Psoas muscle (tissue), 8 donors: ENCODE measurements around the gene GPRIN3. TPM values are rescaled to one million over a fixed set of nuclear protein-coding genes. Genes with fewer than 3 reads are reported as not detected.

Experiments used
- ATAC-seq, 4 donors: fragments of 200-7000 bp; cut with Tn5 transposase; one replicate each; pipeline ENCODE4 v1.9.1; 2020; ENCODE audit warnings: moderate library complexity in 3 of 4, mild to moderate bottlenecking in 2 of 4
- DNase-seq, 2 donors: peaks; one replicate each; pipeline ENCODE4 v3.0.0-alpha.2; 2020
- H3K27ac ChIP-seq: fragments of 200-600 bp; one replicate; pipeline ENCODE4 v1.8.0; 2022
- H3K27me3 ChIP-seq, 3 donors: fragments of 200-600 bp in 1 of 3; one replicate each; pipeline versions ENCODE4 v1.6.1 to v1.8.0; 2013 to 2022; ENCODE audit warnings: low read length in 2 of 3, mild to moderate bottlenecking in 2 of 3, moderate library complexity in 1 of 3; ENCODE audit not compliant: insufficient read depth in 3 of 3
- H3K36me3 ChIP-seq, 2 donors: fragments of 200-600 bp in 1 of 2; one replicate each; pipeline versions ENCODE4 v1.6.1 to v1.8.0; 2013 to 2022; ENCODE audit warnings: low read depth in 1 of 2, mild to moderate bottlenecking in 1 of 2, moderate library complexity in 1 of 2; ENCODE audit not compliant: insufficient read depth in 1 of 2
- H3K4me1 ChIP-seq: fragments of 200-600 bp; one replicate; pipeline ENCODE4 v1.8.0; 2022
- H3K4me3 ChIP-seq: fragments of 200-600 bp; one replicate; pipeline ENCODE4 v1.8.0; 2022; ENCODE audit warnings: mild to moderate bottlenecking
- H3K9me3 ChIP-seq: fragments of 200-600 bp; one replicate; pipeline ENCODE4 v1.8.0; 2022
- WGBS, 3 donors: extraction: QIAGEN DNeasy Blood & Tissue Kit; methylation state at CpG; one replicate each; pipeline versions ENCODE4 v1.1.6 to v1.1.7; 2013; 5-methylcytosine and 5-hydroxymethylcytosine counted together
- intact Hi-C, 2 donors: fragments of 100-400 bp; cut with DNase I; formaldehyde crosslinking; loops; one replicate each; pipeline versions ENCODE4 v1.11.0 to v1.14.2; 2022
- polyA plus RNA-seq, 3 donors: library from polyadenylated mRNA; stranded (reverse); fragments of 200-250 nt; gene quantifications; one replicate each; pipeline ENCODE4 v1.2.3, GENCODE V29; 2013
- total RNA-seq, 4 donors: library from RNA; stranded (reverse); fragmentation: NEBNext Ultra II Directional in 2 of 4; extraction: Animal tissue kit (Norgen Biotek cat#: 25700) in 2 of 4; gene quantifications; one replicate each; pipeline versions ENCODE4 v1.2.1 to v1.2.4, GENCODE V29; 2021 to 2023
- TF ChIP-seq, protein P1 (sequence below): fragments of 200-600 bp; IDR thresholded peaks from one replicate; pipeline ENCODE4 v1.8.0; 2022; ENCODE audit warnings: antibody characterized with exemption
- donor health status: healthy with polysubstance abuse.
- donor health status: DM: no; HTN: no; CAD: no; lungs with moderate emphysema.
- donor health status: Bipolar disorder and iron deficiency.
- donor health status: healthy.
- donor health status: DM: yes; HTN: yes; CAD: no.
- donor health status: DM: no; HTN: no; CAD: no.
- donor health status: DM: no; HTN: no; CAD: no.
- donor health status: DM: yes; HTN: yes; CAD: no.

The GPRIN3 gene
- total and polyA plus RNA-seq, 7 donors, result 0.30 to 3.0 (median 1.2) TPM

DNA sequence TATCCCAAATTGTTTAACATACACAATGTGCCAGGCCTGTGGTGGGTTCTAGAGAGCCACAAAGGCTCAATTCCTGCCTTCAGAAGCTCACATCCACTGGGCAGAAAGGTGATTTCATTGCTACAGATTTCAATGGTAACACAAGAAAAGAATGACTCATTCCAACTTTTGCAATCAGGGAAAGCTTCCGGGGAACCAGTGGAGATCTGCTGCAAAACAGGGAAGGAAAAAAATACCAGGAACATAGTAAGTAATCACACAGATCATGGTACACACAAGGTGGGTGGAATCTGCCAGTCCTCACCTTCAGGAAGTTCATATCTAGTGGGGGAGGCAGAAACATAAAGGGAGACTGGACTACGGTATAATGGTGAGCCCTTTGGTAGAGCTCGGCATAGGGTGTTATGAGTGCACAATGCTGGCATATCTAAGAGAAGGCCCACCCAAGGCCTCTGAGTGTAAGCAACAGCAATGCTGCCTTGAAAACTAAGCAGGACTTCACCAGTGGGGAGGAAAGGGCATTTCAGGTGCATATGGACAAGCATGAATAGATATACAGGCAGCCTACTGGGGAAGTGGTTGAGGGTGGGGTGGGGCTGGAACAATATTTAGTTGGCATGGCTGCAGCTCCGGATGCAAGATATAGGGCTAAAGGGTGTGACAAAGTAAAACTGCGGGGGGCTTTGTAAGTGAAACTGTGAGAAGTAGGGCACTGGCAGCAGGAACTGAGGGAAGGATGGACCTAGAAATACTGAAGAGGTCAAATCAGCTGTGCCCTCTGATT, 24.2 kb downstream of the GPRIN3 start:
- intact Hi-C loops, result no loop called here
- Histone ChIP-seq H3K9me3 (no peaks in the 10 kb centered on the region), H3K4me1 (no peaks in the 10 kb centered on the region), H3K36me3 (no peaks in the 10 kb centered on the region), H3K4me3 (no peak overlapping the region), H3K27me3 (no peaks in the 10 kb centered on the region), H3K27ac (no peak overlapping the region)
- TF ChIP-seq, protein P1, sequence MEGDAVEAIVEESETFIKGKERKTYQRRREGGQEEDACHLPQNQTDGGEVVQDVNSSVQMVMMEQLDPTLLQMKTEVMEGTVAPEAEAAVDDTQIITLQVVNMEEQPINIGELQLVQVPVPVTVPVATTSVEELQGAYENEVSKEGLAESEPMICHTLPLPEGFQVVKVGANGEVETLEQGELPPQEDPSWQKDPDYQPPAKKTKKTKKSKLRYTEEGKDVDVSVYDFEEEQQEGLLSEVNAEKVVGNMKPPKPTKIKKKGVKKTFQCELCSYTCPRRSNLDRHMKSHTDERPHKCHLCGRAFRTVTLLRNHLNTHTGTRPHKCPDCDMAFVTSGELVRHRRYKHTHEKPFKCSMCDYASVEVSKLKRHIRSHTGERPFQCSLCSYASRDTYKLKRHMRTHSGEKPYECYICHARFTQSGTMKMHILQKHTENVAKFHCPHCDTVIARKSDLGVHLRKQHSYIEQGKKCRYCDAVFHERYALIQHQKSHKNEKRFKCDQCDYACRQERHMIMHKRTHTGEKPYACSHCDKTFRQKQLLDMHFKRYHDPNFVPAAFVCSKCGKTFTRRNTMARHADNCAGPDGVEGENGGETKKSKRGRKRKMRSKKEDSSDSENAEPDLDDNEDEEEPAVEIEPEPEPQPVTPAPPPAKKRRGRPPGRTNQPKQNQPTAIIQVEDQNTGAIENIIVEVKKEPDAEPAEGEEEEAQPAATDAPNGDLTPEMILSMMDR, result no peak
- no peak for DNase-seq
- ATAC-seq, result no peak
- 85 to 93% (median 87%) methylated on average over 5 of the region's 5 CpGs for WGBS, 3 donors

DNA sequence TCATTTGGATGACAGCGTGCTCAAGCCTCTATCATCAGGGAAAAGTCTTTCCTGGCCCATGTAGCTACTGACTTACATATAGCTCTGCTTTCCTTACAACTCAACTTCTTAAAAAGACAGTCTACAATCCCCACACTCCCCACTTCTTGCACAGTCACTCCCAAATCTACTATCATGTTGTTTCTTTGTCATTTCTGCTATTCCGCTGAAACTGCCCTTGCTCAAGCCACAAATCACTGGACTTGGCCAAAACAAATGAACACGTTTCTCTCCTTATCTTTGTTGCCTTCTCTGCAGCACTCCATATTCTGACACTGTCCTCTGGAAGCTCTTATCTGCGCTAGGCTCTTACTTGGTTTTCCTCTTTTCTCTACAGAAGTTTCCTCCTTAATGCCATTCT, 28.2 kb downstream of the GPRIN3 start:
- ATAC-seq (no peak), DNase-seq (no peak)
- Histone ChIP-seq H3K9me3 (no peaks in the 10 kb centered on the region), H3K4me3 (no peak overlapping the region), H3K27ac (no peak overlapping the region), H3K27me3 (no peaks in the 10 kb centered on the region), H3K36me3 (no peaks in the 10 kb centered on the region), H3K4me1 (no peaks in the 10 kb centered on the region)
- WGBS, 3 donors, result 85 to 92% (median 85%) methylated on average over 4 of the region's 4 CpGs
- intact Hi-C loops, result no loop called here
- TF ChIP-seq, protein P1, result no peak

DNA sequence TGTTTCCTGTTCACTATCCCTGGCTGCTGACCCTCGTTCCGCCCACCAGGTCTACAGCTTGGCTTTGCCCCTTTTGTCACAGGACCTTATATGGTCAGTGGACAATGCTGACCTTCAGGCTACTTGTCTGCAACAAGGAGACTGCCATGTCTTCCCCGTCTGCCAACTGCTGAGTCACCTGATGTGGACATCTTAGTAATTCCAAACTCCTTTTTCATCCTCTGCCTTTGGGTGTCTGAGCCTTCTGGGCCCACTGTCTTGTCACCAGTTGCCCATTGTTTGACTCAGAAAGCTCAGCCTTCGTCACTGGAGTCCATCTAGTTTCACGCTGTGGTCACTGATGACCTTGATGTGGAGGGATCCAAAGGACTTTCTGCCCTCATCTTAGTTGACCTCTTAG, 30.2 kb downstream of the GPRIN3 start:
- no peaks in the 10 kb centered on the region for H3K36me3 ChIP-seq
- H3K4me1 ChIP-seq, result no peaks in the 10 kb centered on the region
- H3K9me3 ChIP-seq, result no peaks in the 10 kb centered on the region
- TF ChIP-seq, protein P1, result no peak
- H3K27me3 ChIP-seq, result no peaks in the 10 kb centered on the region
- H3K4me3 ChIP-seq, result no peak overlapping the region
- WGBS, 3 donors, result 88 to 89% (median 88%) methylated on average over 5 of the region's 5 CpGs
- DNase-seq (no peak), ATAC-seq (no peak)
- intact Hi-C loops, result no loop called here
- H3K27ac ChIP-seq, result no peak overlapping the region

DNA sequence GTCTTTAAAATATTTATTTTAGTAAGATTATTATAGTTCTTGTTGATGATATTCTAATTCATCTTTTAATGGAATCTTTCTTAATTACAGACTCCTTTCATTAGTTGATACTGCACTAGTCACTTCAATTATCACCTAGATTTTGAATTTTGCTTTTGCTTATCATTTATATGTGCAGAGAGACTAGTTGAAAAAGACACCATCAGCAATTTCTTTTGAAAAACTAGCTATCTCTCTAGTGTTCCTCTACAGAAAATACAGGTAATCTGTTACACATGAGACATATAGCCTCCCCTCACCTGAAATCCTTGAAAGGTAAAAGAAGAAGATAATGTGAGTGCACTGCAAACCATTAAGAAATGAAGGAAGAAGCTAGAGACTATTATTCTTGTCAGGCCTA, 31.3 kb downstream of the GPRIN3 start:
- TF ChIP-seq, protein P1, result no peak
- ATAC-seq, result no peak

DNA sequence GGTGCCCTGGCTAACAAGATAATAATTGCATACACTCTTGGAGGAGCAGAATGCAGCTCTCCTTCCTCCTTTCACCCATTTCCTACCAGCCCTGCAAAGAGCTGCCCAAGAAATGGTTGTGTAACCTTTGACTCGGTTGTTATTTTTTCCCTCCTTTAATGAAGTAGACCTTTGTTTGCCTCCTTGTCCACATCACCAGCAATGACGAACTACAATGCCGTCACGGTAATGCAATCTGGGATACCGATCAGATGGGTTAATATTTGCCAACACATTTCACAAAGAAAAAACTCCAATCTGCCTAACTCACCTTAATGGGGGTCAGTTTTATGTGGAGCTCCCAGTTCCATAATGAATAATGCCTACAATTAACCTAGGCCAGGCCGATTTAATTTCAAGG, 32.0 kb downstream of the GPRIN3 start:
- no peak for DNase-seq
- TF ChIP-seq, protein P1, result no peak
- Histone ChIP-seq H3K9me3 (no peaks in the 10 kb centered on the region), H3K27me3 (no peaks in the 10 kb centered on the region), H3K36me3 (no peaks in the 10 kb centered on the region), H3K27ac (no peak overlapping the region), H3K4me3 (no peak overlapping the region), H3K4me1 (no peaks in the 10 kb centered on the region)
- WGBS, 3 donors, result 81 to 84% (median 84%) methylated on average over 6 of the region's 6 CpGs
- no peak for ATAC-seq
- intact Hi-C loops, result no loop called here

More for the DNA sequence above, 31.3 kb downstream of the GPRIN3 start:
- H3K36me3 ChIP-seq, result no peaks in the 10 kb centered on the region
- H3K4me1 ChIP-seq, result no peaks in the 10 kb centered on the region
- no peak overlapping the region for H3K4me3 ChIP-seq
- H3K27ac ChIP-seq, result no peak overlapping the region
- H3K9me3 ChIP-seq, result no peaks in the 10 kb centered on the region
- no peak for DNase-seq
- no peaks in the 10 kb centered on the region for H3K27me3 ChIP-seq
- intact Hi-C loops, result no loop called here
